DOHH2 (cell line): ENCODE measurements around the gene EIF3CL.
"Not testable (repeated sequence)": the region's sequence is repeated elsewhere in the genome, so short reads cannot be mapped to it uniquely, and the experiment has no call there.

Source experiments
- H3F3A ChIP-seq: fragments of 200-600 bp; sonication (generic), shearing (Covaris generic); 2 replicates; pipeline ENCODE4 v1.6.0; 2016; ENCODE audit warnings: antibody characterized with exemption, mild to moderate bottlenecking; ENCODE audit not compliant: control insufficient read depth, insufficient read depth
- H3K27ac ChIP-seq: fragments of 200-600 bp; sonication (generic); 2 replicates; pipeline ENCODE4 v1.5.1; 2014; ENCODE audit warnings: low read depth, mild to moderate bottlenecking, low read length, moderate library complexity
- H3K27me3 ChIP-seq: fragments of 200-600 bp; sonication (generic); 2 replicates; pipeline ENCODE4 v1.6.1; 2014; ENCODE audit warnings: mild to moderate bottlenecking, low read length, mixed read lengths; ENCODE audit not compliant: control insufficient read depth
- H3K36me3 ChIP-seq: fragments of 200-600 bp; sonication (generic); 2 replicates; pipeline ENCODE4 v1.6.1; 2014; ENCODE audit warnings: mild to moderate bottlenecking, low read length, moderate library complexity, mixed read lengths; ENCODE audit not compliant: control insufficient read depth
- H3K4me1 ChIP-seq: fragments of 200-600 bp; sonication (generic); 2 replicates; pipeline ENCODE4 v1.6.1; 2014; ENCODE audit warnings: mild to moderate bottlenecking, low read length, mixed read lengths; ENCODE audit not compliant: control insufficient read depth
- H3K4me2 ChIP-seq: fragments of 200-600 bp; sonication (generic); 2 replicates; pipeline ENCODE4 v1.6.0; 2014; ENCODE audit warnings: mild to moderate bottlenecking, low read length, moderate library complexity
- H3K4me3 ChIP-seq: fragments of 200-600 bp; sonication (generic); 2 replicates; pipeline ENCODE4 v1.5.1; 2014; ENCODE audit warnings: mild to moderate bottlenecking, low read length, mixed read lengths
- H3K79me2 ChIP-seq: fragments of 200-600 bp; sonication (generic); 2 replicates; pipeline ENCODE4 v1.6.1; 2014; ENCODE audit warnings: mild to moderate bottlenecking, low read length, mixed read lengths; ENCODE audit not compliant: control insufficient read depth
- H3K9me2 ChIP-seq: fragments of 200-600 bp; sonication (generic); replicated peaks from 2 replicates; pipeline ENCODE4 v1.6.1; 2014; ENCODE audit warnings: mild to moderate bottlenecking, low read length, mixed read lengths; ENCODE audit not compliant: control insufficient read depth
- H3K9me3 ChIP-seq: fragments of 200-600 bp; sonication (generic); 2 replicates; pipeline ENCODE4 v1.6.1; 2014; ENCODE audit warnings: antibody characterized with exemption, low read length, mixed read lengths; ENCODE audit not compliant: control insufficient read depth, insufficient read depth
- H4K20me1 ChIP-seq: fragments of 200-600 bp; sonication (generic); 2 replicates; pipeline ENCODE4 v1.6.0; 2014; ENCODE audit warnings: low read depth, mild to moderate bottlenecking, antibody characterized with exemption, low read length, moderate library complexity; ENCODE audit not compliant: control insufficient read depth, insufficient read depth

Gene EIF3CL

GRCh38 chr16:28403220-28404072, at the start of gene EIF3CL:
Gene EIF3CL, minus strand, starts transcription at chr16:28403841. Its CDS starts 223 bp downstream, at chr16:28403618.
- H3K4me3 ChIP-seq: peak within 1 kb of the TSS; percentile 43; the same call in 1 of the 2 replicates
- H3K9me3 ChIP-seq, H3K27me3 ChIP-seq, H3K79me2 ChIP-seq, H3K27ac ChIP-seq, H3K9me2 ChIP-seq, H3K4me1 ChIP-seq, H4K20me1 ChIP-seq, H3K4me2 ChIP-seq, H3K36me3 ChIP-seq, H3F3A ChIP-seq: not testable (repeated sequence)

GRCh38 chr16:28447081-28447480, 43.4 kb upstream of the EIF3CL start:
- H4K20me1 ChIP-seq, H3F3A ChIP-seq, H3K79me2 ChIP-seq, H3K27me3 ChIP-seq, H3K4me3 ChIP-seq, H3K9me2 ChIP-seq, H3K27ac ChIP-seq, H3K36me3 ChIP-seq, H3K4me1 ChIP-seq, H3K4me2 ChIP-seq, H3K9me3 ChIP-seq: not testable (repeated sequence)

GRCh38 chr16:28446388-28446787, 42.7 kb upstream of the EIF3CL start:
- H3F3A ChIP-seq, H3K4me3 ChIP-seq, H3K4me2 ChIP-seq, H3K4me1 ChIP-seq, H3K36me3 ChIP-seq, H4K20me1 ChIP-seq, H3K27ac ChIP-seq, H3K27me3 ChIP-seq, H3K79me2 ChIP-seq, H3K9me2 ChIP-seq, H3K9me3 ChIP-seq: not testable (repeated sequence)

- H4K20me1 ChIP-seq, H3K4me3 ChIP-seq, H3K9me3 ChIP-seq, H3K4me1 ChIP-seq, H3K4me2 ChIP-seq, H3K79me2 ChIP-seq, H3K9me2 ChIP-seq, H3K36me3 ChIP-seq, H3K27me3 ChIP-seq, H3K27ac ChIP-seq, H3F3A ChIP-seq: not testable (repeated sequence)
Observed at GRCh38 chr16:28443943-28444342, 40.3 kb upstream of the EIF3CL start.

- H3K9me2 ChIP-seq, H3K27ac ChIP-seq, H3K36me3 ChIP-seq, H3K27me3 ChIP-seq, H4K20me1 ChIP-seq, H3K9me3 ChIP-seq, H3K4me2 ChIP-seq, H3K4me3 ChIP-seq, H3K79me2 ChIP-seq, H3K4me1 ChIP-seq, H3F3A ChIP-seq: not testable (repeated sequence)
Observed at GRCh38 chr16:28438899-28439298, 35.3 kb upstream of the EIF3CL start.

- not testable (repeated sequence) for H3K27ac ChIP-seq, H3K4me2 ChIP-seq, H3F3A ChIP-seq, H3K9me2 ChIP-seq, H3K4me1 ChIP-seq, H4K20me1 ChIP-seq, H3K79me2 ChIP-seq, H3K9me3 ChIP-seq, H3K27me3 ChIP-seq, H3K36me3 ChIP-seq, H3K4me3 ChIP-seq
Observed at GRCh38 chr16:28435340-28435739, 31.7 kb upstream of the EIF3CL start.

GRCh38 chr16:28426060-28426680, 22.5 kb upstream of the EIF3CL start:
- not testable (repeated sequence) for H3K4me1 ChIP-seq, H3K4me3 ChIP-seq, H3K79me2 ChIP-seq, H3K36me3 ChIP-seq, H3K4me2 ChIP-seq, H4K20me1 ChIP-seq, H3K27me3 ChIP-seq, H3F3A ChIP-seq, H3K9me3 ChIP-seq, H3K27ac ChIP-seq, H3K9me2 ChIP-seq

GRCh38 chr16:28421071-28421750, 17.6 kb upstream of the EIF3CL start:
- H3K27me3 ChIP-seq, H3K4me2 ChIP-seq, H3K27ac ChIP-seq, H3K4me3 ChIP-seq, H4K20me1 ChIP-seq, H3K9me3 ChIP-seq, H3K36me3 ChIP-seq, H3K9me2 ChIP-seq, H3F3A ChIP-seq, H3K79me2 ChIP-seq, H3K4me1 ChIP-seq: not testable (repeated sequence)
